Measurements from ENCODE around the gene CD7. TPM values are rescaled to one million over a fixed set of nuclear protein-coding genes. Genes with fewer than 3 reads are reported as not detected.
A peak's percentile ranks its signal among the peaks of the same experiment; 100 is the strongest.

CD7 gene
- total and polyA plus RNA-seq, 2 donors (not counting 3 experiments of a cell fraction or from before 2014, with no cell fraction given) = not detected

- POLR2A ChIA-PET = interaction anchor here (0.5 kb wide), 1 partner anchor 360 kb away, joined by 8 read pairs; no protein-coding TSS in a partner anchor
Observed at GRCh38 chr17:82334204-82334621, 16.8 kb upstream of the CD7 start.

More at GRCh38 chr17:82334204-82334621, 16.8 kb upstream of the CD7 start:
- CTCF ChIA-PET = interaction anchor here (0.8 to 1.7 kb wide), 6 partner anchors 9 to 228 kb away, joined by 3 to 10 read pairs (median 6); no protein-coding TSS in a partner anchor
- DNase-seq (ENCODE audit: low read depth, low spot score) (no peak), FAIRE-seq (no peak)
- BruUV-seq (replicated peaks) = no TSS peak
- dilution Hi-C loops (cut with MboI; ENCODE audit: extremely low pct_ligation_motif_present, low sequenced_read_pairs) (no loop called here), intact Hi-C loops (cut with micrococcal nuclease) (no loop called here)
- no peaks in the 10 kb centered on the region for H3K9me3 ChIP-seq (replicated peaks; ENCODE audit: control insufficient read depth, insufficient read depth, low read length)
- peak overlapping the region; percentile 11 for H2AFZ ChIP-seq (ENCODE audit: low read depth, low read length)
- no peaks in the 10 kb centered on the region for H3K9me1 ChIP-seq (replicated peaks; ENCODE audit: control insufficient read depth, extremely low read depth, insufficient read depth, low read length)
- H3K4me2 ChIP-seq (ENCODE audit: insufficient read depth, low read length) = no peak overlapping the region
- H3K9ac ChIP-seq (replicated peaks; ENCODE audit: extremely low read depth, insufficient read depth, low read length) = no peak overlapping the region
- H3K27ac ChIP-seq (ENCODE audit: insufficient read depth, low read depth, low read length) = no peak overlapping the region
- TF ChIP-seq MYC (IDR thresholded peaks at IDR 0.05; ENCODE audit: low read depth, low read length) (no peak), EZH2 (IDR thresholded peaks at IDR 0.05; ENCODE audit: borderline replicate concordance, low read depth, low read length, severe bottlenecking) (no peak), MAX (IDR thresholded peaks at IDR 0.05; ENCODE audit: insufficient read depth, insufficient read length) (no peak), POLR2A (IDR thresholded peaks at IDR 0.05; ENCODE audit: low read depth, low read length) (no peak), CTCF (IDR thresholded peaks at IDR 0.05; ENCODE audit: extremely low read depth in 1 of 2, insufficient read depth in 1 of 2, low read depth in 1 of 2, low read length in 2 of 2) (no peak), GATA2 (IDR thresholded peaks at IDR 0.05; ENCODE audit: insufficient read depth, insufficient read length, low read depth, low read length) (no peak), FOS (IDR thresholded peaks at IDR 0.05; ENCODE audit: borderline replicate concordance, insufficient read depth, low read length) (no peak), POLR2AphosphoS5 (IDR thresholded peaks at IDR 0.05; ENCODE audit: insufficient read depth, low read depth, low read length) (no peak), JUN (IDR thresholded peaks at IDR 0.05; ENCODE audit: borderline replicate concordance, insufficient read depth, insufficient read length, low read depth) (no peak)
- peaks cover 15% of the 10 kb centered on the region for H3K4me1 ChIP-seq (ENCODE audit: control insufficient read depth, extremely low read depth, insufficient read depth, low read length)
- no peaks in the 10 kb centered on the region for H3K36me3 ChIP-seq (ENCODE audit: control insufficient read depth in 2 of 2, extremely low read depth in 1 of 2, insufficient read depth in 2 of 2, low read length in 2 of 2)
- H4K20me1 ChIP-seq (replicated peaks; ENCODE audit: control insufficient read depth, extremely low read depth, insufficient read depth, low read length) = no peaks in the 10 kb centered on the region
- peak overlapping the region in 1 of 3 experiments; percentile 37 for H3K4me3 ChIP-seq (replicated peaks in 1 of 3; ENCODE audit: insufficient read depth in 1 of 3, low read depth in 1 of 3, low read length in 3 of 3)
- H3K27me3 ChIP-seq (ENCODE audit: control insufficient read depth in 2 of 2, insufficient read depth in 2 of 2, low read length in 2 of 2) = peaks cover 0 to 2% of the 10 kb centered on the region in 2 experiments
- H3K79me2 ChIP-seq (ENCODE audit: control insufficient read depth, insufficient read depth, low read length) = no peaks in the 10 kb centered on the region

Data from endothelial cell of umbilical vein (primary cell).